ENCODE measurements around the gene PLXNB3.
"Not testable (repeated sequence)": the region's sequence is repeated elsewhere in the genome, so short reads cannot be mapped to it uniquely, and the experiment has no call there.

PLXNB3 gene

DNA sequence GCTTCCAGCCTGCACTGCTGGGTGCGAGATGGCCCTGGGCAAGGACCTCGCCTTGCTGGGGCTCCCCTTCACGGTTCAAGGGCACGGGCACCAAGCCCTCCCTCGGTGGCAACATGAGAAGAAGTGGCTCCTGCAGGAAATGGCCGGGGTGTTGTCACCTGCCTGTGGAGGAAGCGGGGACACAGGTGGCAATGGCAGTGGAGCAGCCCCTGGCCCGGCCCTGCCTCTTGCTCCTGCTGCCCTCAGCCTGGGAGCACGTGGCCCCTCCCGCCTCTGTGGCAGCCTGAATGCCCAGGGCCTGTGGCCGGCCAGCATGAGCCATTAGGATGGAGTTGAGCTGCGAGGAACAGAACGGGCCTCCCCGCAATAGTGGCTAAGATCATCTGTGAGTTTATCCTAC lies 22.6 kb upstream of the PLXNB3 start:
- H3K36me3 ChIP-seq (ENCODE audit: control insufficient read depth, insufficient read depth, low read length), result no peaks in the 10 kb centered on the region
- H3K9ac ChIP-seq, result no peak overlapping the region
- no peaks in the 10 kb centered on the region for H3K9me3 ChIP-seq (ENCODE audit: control insufficient read depth, low read length)
- TF ChIP-seq, protein P1, sequence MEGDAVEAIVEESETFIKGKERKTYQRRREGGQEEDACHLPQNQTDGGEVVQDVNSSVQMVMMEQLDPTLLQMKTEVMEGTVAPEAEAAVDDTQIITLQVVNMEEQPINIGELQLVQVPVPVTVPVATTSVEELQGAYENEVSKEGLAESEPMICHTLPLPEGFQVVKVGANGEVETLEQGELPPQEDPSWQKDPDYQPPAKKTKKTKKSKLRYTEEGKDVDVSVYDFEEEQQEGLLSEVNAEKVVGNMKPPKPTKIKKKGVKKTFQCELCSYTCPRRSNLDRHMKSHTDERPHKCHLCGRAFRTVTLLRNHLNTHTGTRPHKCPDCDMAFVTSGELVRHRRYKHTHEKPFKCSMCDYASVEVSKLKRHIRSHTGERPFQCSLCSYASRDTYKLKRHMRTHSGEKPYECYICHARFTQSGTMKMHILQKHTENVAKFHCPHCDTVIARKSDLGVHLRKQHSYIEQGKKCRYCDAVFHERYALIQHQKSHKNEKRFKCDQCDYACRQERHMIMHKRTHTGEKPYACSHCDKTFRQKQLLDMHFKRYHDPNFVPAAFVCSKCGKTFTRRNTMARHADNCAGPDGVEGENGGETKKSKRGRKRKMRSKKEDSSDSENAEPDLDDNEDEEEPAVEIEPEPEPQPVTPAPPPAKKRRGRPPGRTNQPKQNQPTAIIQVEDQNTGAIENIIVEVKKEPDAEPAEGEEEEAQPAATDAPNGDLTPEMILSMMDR (IDR thresholded peaks at IDR 0.05), result no peak
- no peak overlapping the region for H2AFZ ChIP-seq
- H3K27ac ChIP-seq, result no peak overlapping the region
- no peaks in the 10 kb centered on the region for H3K79me2 ChIP-seq
- H3K4me3 ChIP-seq (ENCODE audit: low read depth, low read length), result no peak overlapping the region
- H3K4me1 ChIP-seq, result no peaks in the 10 kb centered on the region
- no peaks in the 10 kb centered on the region for H3K27me3 ChIP-seq (ENCODE audit: control insufficient read depth, insufficient read depth, low read length)
- H3K4me2 ChIP-seq (ENCODE audit: low read length), result no peak overlapping the region

DNA sequence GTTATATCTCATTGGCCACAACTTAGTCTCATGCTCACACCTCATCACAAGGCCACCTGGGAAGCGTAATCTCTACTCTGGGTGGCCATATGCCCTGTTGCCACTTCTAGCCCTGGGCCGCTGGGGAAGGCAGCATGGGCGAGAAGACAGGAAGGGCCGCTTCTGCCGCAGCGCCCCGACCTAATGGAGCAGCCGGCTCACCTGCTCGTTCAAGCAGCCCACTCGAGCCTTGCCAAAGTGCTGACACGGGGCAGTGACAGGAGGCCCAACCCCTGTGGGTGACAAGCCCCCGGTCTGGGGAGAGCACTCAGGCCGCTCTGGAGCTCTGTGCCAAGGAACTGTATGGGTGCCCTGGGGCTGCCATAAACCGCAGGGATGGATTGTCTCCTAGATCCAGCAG lies 21.9 kb upstream of the PLXNB3 start:
- H3K4me2 ChIP-seq (ENCODE audit: low read length); H2AFZ ChIP-seq; H3K9me3 ChIP-seq (ENCODE audit: control insufficient read depth, low read length); H3K27ac ChIP-seq; H3K27me3 ChIP-seq (ENCODE audit: control insufficient read depth, insufficient read depth, low read length); H3K4me3 ChIP-seq (ENCODE audit: low read depth, low read length); H3K4me1 ChIP-seq; H3K79me2 ChIP-seq; H3K9ac ChIP-seq; H3K36me3 ChIP-seq (ENCODE audit: control insufficient read depth, insufficient read depth, low read length): not testable (repeated sequence)

DNA sequence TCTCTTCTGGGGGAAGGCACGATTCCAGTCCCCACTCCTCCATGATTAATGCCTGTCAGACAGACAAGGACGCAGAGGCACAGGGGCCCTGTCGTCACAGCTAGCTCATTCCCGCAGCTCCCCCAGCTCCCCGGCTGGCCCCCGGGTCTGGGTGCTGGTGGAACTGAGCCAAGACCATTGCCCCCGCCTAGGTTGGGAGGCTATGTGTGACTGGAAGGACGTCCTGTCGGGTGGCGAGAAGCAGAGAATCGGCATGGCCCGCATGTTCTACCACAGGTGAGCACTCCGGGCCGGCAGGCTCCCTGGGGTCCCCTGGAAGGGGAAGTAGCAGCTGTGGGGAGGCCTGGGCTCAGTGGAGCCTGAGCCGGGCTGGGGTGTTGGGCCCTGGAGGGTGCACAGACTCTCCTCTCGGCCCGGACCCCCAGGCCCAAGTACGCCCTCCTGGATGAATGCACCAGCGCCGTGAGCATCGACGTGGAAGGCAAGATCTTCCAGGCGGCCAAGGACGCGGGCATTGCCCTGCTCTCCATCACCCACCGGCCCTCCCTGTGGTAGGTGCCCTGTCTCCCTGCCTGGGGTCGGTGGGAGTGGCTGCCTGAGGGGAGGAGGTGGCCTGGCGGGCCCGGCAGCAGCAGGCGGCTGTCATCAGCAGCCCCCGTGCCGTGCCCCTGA lies 21.1 kb upstream of the PLXNB3 start:
- not testable (repeated sequence) for H3K4me2 ChIP-seq (ENCODE audit: low read length); H3K4me3 ChIP-seq (ENCODE audit: low read depth, low read length); H3K27ac ChIP-seq; H3K9ac ChIP-seq; H3K4me1 ChIP-seq; H3K9me3 ChIP-seq (ENCODE audit: control insufficient read depth, low read length); H3K79me2 ChIP-seq; H3K27me3 ChIP-seq (ENCODE audit: control insufficient read depth, insufficient read depth, low read length); H3K36me3 ChIP-seq (ENCODE audit: control insufficient read depth, insufficient read depth, low read length)
- peak overlapping the region; percentile 58 for H2AFZ ChIP-seq

DNA sequence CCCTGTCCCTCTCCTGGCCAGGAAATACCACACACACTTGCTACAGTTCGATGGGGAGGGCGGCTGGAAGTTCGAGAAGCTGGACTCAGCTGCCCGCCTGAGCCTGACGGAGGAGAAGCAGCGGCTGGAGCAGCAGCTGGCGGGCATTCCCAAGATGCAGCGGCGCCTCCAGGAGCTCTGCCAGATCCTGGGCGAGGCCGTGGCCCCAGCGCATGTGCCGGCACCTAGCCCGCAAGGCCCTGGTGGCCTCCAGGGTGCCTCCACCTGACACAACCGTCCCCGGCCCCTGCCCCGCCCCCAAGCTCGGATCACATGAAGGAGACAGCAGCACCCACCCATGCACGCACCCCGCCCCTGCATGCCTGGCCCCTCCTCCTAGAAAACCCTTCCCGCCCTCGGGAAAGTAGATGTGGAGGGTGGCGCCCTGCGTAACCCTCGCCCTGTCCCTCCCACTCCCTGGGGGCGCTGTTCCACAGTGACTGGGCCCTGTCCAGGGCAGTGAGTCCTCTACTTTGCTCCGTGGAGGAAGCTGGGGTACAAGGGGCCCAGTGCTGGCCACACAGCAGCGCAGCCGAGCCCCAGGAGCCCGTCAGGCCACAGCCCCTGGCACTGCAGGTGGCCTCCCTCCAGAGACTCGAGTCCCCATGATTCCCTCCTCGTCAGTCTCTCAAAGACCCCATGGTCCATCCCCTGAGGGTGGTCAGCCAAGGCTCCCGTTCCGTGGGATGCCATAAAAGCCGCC lies 20.4 kb upstream of the PLXNB3 start:
- H3K4me3 ChIP-seq (ENCODE audit: low read depth, low read length); H3K27me3 ChIP-seq (ENCODE audit: control insufficient read depth, insufficient read depth, low read length); H3K4me1 ChIP-seq; H3K4me2 ChIP-seq (ENCODE audit: low read length); H3K36me3 ChIP-seq (ENCODE audit: control insufficient read depth, insufficient read depth, low read length); H3K79me2 ChIP-seq; H3K27ac ChIP-seq; H3K9ac ChIP-seq; H3K9me3 ChIP-seq (ENCODE audit: control insufficient read depth, low read length): not testable (repeated sequence)
- H2AFZ ChIP-seq, result peak overlapping the region; percentile 58

DNA sequence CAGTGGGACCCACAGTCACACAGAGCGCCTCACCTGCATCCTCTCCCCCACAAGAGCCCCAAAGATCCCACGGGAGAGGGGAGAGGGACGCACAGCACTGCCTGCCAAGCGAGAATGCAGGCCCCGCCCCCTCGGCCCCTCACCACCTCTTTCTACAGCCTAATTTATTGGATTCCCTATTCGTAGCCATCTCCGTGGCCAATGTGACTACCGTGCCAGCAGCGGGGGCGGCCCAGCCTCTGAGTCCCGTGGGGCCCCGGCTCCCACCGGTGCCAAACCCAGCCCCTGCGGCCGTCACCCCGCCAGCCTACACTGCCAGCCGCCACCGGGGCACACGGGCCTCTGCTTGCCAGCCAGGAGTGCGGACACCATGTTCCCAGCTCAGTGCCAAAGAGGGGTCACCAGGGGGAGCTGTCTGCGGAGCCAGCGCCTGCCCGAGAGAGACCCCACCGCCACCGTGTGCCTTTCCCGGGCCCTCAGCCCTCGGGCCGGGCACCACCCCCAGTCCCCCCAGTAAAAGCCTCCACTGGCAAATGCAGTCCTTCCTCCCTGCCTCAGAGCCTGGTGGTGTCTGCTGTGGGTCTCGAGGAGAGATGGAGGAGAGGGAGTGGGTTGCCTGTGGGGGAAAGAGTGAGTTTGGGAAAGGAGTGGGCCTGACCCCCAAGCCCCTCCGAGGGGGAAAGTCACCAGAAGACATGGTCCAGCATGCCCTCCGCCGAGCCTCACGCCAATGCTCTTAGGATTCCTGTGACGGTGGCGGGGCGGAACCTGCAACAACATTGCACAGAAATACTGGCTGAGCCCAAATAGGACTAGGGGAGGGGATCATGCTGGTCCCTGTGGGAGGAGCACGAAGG lies 19.6 kb upstream of the PLXNB3 start:
- TF ChIP-seq, protein P1 (IDR thresholded peaks at IDR 0.05), result no peak
- no peak overlapping the region for H3K27ac ChIP-seq
- H3K4me3 ChIP-seq (ENCODE audit: low read depth, low read length), result no peak overlapping the region
- H2AFZ ChIP-seq, result no peak overlapping the region
- no peaks in the 10 kb centered on the region for H3K9me3 ChIP-seq (ENCODE audit: control insufficient read depth, low read length)
- H3K9ac ChIP-seq, result no peak overlapping the region
- H3K36me3 ChIP-seq (ENCODE audit: control insufficient read depth, insufficient read depth, low read length), result no peaks in the 10 kb centered on the region
- H3K79me2 ChIP-seq, result no peaks in the 10 kb centered on the region
- H3K4me2 ChIP-seq (ENCODE audit: low read length), result no peak overlapping the region
- H3K27me3 ChIP-seq (ENCODE audit: control insufficient read depth, insufficient read depth, low read length), result no peaks in the 10 kb centered on the region
- no peaks in the 10 kb centered on the region for H3K4me1 ChIP-seq

DNA sequence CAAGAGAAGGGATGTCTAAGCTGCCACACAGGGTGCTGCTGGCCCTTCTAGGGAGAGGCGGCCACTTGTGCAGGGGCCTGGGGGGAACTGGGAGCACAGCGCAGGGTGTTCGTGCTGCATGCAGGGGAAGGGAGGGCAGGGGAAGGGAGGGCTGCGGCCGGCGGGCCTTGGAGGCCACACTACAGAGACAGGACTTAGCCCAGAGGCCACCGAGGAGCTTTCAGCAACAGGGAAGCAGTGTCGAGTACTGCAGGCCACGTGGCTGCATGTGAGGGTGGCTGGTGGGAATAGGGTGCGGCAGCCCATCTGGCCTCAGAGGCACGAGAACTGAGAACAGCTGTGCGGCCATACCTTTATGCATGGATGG lies 19.0 kb upstream of the PLXNB3 start:
- not testable (repeated sequence) for H3K9me3 ChIP-seq (ENCODE audit: control insufficient read depth, low read length); H3K9ac ChIP-seq; H2AFZ ChIP-seq; H3K36me3 ChIP-seq (ENCODE audit: control insufficient read depth, insufficient read depth, low read length); H3K4me2 ChIP-seq (ENCODE audit: low read length); H3K79me2 ChIP-seq; H3K27me3 ChIP-seq (ENCODE audit: control insufficient read depth, insufficient read depth, low read length); H3K27ac ChIP-seq; H3K4me3 ChIP-seq (ENCODE audit: low read depth, low read length); H3K4me1 ChIP-seq

Data from parathyroid adenoma (tissue), 2 donors.